Inflammatory macrophage treated with lipopolysaccharide for 4 hours (primary cell): Measurements from ENCODE around the gene LMF1.
"Not testable (repeated sequence)": the region's sequence is repeated elsewhere in the genome, so short reads cannot be mapped to it uniquely, and the experiment has no call there.

ENCODE experiments used
- DNase-seq: peaks from one replicate; pipeline ENCODE4 v3.0.0-alpha.2; 2020

LMF1 gene

DNA sequence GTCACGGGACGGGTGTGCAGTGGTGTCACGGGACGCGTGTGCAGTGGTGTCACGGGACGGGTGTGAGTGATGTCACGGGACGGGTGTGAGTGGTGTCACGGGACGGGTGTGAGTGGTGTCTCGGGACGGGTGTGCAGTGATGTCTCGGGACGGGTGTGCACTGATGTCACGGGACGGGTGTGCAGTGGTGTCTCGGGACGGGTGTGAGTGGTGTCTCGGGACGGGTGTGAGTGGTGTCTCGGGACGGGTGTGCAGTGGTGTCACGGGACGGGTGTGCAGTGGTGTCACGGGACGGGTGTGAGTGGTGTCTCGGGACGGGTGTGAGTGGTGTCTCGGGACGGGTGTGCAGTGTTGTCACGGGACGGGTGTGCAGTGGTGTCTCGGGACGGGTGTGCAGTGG lies 111.8 kb downstream of the LMF1 start:
- DNase-seq = not testable (repeated sequence)

DNA sequence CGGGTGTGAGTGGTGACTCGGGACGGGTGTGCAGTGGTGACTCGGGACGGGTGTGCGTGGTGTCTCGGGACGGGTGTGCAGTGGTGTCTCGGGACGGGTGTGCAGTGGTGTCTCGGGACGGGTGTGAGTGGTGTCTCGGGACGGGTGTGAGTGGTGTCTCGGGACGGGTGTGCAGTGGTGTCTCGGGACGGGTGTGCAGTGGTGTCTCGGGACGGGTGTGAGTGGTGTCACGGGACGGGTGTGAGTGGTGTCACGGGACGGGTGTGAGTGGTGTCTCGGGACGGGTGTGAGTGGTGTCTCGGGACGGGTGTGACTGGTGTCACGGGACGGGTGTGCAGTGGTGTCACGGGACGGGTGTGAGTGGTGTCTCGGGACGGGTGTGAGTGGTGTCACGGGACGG lies 112.3 kb downstream of the LMF1 start:
- not testable (repeated sequence) for DNase-seq

DNA sequence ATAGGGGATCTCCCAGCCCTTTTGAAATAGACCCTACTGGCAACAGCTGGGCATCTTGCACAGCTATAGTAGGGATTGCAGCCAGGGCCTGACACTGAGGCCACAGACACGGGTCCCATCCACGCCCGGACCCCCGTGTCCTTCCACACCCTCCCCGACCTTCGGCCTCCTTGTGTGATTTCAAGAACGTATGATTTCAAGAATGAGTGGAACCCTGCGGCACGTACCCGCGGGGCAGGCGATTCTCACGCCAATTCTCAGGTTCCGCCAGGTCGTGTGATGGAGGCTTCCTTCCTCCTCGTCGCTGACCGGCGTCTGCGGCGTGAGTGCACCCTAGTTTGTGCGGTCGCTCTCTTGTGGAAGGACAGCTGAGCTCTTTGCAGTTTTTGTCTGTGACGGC lies 114.0 kb downstream of the LMF1 start:
- no peak for DNase-seq

DNA sequence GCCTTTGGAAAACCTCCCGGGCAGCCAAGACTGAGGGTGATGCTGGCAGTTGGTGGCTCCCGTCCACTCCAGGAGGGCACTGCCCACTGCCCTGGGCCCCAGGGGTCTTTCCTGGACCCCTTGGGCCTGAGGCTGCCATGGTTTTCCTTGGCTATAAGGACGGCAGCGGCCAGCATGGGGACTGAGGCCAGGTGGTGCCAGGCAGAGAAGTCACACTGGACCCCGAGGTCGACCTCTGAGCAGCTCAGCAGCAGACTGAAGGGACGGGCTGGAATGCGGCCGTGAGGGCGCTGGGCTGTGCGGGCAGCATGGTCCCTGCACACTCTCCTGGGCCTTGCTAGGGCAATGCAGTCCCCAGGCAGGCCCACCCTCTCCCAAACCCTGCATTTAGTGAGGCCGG lies 114.7 kb downstream of the LMF1 start:
- DNase-seq = no peak

DNA sequence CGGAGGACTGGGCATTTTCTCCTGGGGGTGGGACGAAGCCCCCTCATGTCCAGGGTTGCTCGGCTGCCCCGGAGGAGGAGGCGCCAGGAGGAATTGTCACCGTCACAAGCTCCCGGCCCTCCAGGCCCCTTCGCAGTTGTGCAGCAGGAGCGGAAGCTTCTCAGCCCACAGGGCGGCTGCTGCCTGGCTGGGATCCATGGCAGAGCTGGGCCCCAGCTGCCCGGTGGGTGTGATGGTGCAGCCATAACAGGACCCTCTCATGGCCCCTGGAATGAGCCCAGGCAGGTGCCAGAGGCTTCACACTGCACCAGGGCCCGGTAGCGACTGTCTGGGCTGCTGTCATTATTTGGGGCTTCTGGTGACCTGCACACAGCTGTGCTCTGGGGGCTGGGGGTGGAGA lies 115.3 kb downstream of the LMF1 start:
- no peak for DNase-seq

DNA sequence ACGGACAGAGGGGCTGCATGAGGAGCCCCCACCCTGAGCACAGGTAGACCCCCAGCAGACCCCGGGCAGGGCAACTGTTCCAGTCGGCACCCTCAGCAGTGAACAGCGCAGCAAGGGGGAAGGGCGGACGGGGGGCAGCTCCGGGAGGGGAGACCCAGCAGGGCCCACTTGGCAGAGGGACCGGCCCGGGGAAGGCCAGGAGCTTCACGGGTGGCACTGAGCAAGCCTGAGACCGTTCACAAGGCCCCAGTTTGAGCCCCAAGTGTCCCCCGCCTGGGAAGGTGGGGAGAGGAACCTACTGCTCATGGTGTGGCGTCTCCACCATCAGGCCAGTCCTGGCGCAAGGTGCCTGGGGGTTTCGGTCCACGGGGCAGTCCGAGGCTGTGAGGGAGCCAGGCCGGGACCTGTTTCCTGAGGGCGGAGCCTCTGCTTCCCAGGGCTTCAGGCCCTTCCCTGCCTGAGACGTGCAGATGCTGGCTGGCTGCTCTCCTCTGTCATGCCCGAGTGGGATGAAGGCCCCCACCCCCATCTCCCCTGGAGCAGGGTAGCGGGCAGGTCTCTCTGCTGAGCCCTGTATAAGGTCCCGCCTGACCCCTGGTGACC lies 115.9 kb downstream of the LMF1 start:
- DNase-seq = no peak

DNA sequence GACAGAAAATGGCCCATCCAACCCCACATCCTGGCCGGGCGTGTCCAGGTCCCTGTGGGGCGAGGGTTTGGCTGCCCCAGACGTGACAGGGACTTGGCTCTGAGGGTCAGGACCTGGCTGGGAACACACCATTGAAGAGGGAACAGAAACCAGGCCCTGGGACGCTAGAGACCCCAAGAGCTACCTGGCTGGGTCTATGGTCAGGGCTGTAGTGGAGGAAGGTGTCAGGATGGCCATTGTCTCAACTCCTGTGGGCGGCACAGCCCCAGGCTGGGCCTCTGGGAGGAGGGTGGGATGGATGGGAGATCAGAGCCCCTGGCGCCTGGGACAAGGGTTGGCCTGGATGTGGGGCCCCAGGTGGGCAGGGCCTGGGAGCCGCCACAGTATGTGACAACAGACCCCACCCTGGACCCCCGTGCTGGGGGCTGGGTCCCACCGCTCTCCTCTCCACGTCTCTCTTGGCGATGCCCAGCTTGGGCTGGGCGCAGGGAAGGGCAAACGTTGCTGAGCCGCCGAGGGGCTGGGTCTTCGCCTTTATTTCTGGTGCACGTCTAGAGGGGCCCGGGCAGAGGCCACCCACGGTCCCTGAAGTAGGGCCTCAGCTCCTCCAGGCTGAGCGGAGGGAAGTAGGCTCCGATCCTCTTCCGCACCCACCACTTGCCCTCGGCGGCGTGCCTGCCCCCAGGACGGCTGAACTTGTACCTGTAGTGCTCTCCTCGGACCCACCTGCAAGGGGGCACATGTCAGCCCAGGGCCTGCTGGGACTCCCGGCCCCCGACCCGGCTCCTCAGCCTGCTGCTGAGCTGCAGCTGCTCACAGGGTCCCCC lies 116.6 kb downstream of the LMF1 start:
- DNase-seq = no peak

DNA sequence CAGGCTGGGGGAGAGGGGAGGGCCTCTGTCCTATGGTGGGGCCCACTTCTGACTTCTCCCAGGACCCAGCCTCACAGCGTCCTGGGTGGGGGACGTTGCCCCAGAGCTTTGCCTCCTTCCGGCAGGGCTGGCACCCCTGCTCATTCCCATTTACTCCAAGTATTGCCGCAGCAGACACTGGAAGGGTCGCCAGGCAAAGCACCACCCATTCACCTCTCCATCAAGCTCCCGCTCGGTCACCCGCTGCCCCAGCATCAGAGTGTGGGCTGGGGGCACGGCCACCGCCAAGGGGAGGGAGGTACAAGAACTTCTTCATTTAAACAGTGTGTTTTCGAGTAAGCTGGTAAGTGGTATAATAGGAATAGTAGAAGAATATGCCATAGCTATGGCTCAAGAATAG lies 117.5 kb downstream of the LMF1 start:
- no peak for DNase-seq

DNA sequence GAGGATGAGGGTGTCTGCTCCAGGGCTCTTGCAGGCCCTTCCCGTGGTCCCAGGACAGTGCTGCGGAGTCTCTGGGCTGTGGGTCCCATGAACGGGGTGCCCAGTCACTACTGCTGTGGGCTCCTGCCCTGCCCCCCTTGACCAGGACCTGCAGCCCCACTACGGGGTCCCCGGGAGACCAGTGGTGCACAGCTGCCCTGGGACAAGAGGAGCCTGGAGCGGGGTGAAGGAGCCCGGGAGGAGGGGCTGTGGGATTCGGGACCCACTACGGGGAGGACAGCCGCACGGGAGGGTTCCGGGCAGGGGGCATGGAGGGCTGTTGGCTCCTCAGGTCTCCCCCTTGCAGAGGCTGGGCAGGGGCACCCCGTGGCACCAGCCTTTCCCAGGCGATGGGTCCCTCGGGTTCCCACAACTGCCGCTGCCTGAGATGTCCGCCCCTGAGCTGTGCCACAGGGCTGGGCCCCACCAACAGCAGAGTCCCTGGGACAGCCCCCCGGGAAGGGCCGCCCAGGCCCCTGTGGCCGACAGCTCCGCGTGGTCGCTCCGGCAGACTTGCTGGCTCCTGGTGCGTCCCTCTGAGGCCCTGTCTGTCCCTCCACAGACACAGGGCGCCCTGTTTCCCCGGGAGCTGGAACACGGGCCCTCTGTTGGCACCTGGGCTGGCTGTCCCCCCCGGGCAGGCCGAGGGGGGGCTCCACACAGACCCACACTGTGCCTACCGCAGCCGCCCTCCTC lies 118.2 kb downstream of the LMF1 start:
- no peak for DNase-seq

DNA sequence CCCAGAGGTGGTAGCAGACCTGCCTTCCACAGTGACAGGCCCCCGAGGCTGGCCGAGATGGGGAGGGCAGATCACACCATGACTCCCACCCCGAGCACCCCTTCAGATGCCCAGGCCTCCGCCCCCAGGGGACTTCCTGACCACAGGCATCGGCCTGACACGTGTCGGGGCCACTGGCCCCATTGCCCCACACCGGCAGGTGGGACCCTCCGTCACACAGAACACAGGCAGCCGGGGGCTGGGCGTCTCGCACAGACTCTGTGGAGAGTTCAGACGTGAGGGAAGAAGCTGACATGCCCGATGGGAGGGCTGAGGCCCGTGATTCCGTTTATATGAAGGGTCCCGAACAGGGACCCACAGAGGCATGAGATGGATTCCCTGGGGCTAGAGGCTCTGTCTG lies 118.9 kb downstream of the LMF1 start:
- no peak for DNase-seq

DNA sequence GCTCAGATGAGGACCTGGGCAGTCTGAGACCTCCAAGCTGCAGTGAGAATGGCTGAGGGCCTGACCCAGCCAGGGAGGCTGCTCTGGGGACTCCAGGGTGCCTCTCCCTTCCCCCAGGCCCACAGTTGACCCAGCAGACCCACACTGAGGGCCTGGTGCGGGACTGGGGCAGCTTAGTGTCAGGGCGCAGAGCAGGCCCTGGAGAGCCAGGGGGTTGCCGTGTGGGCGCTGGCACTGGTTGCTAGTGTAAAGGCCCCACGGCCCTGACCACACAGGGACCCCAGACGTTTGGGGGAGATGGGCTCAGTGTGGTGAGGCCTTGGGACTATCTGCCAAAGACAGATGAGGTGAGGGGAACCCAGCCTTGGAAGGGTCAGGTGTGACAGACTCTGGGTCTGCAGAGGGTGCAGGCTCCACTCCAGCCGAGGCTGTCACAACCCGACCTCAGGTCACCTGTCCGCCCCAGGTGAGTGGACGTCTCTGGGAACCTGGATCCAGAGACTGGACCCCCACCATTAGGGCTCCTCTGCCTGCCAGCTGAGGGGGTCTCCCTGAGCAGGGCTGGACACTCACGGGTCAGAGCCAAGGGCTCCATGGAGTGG lies 119.5 kb downstream of the LMF1 start:
- DNase-seq = no peak

DNA sequence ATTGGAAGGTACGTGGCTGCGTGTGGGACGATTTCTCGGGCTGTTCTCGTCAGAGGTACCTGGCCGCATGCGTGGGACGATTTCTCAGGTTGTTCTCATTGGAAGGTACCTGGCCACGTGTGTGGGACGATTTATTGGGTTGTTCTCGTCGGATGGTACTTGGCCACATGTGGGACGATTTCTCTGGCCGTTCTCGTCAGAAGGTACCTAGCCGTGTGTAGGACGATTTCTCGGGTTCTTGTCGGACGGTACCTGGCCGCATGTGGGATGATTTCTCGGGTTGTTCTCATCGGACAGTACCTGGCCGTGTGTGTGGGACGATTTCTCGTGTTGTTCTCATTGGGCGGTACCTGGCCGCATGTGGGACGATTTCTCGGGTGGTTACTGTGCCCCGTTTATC lies 120.1 kb downstream of the LMF1 start:
- no peak for DNase-seq

DNA sequence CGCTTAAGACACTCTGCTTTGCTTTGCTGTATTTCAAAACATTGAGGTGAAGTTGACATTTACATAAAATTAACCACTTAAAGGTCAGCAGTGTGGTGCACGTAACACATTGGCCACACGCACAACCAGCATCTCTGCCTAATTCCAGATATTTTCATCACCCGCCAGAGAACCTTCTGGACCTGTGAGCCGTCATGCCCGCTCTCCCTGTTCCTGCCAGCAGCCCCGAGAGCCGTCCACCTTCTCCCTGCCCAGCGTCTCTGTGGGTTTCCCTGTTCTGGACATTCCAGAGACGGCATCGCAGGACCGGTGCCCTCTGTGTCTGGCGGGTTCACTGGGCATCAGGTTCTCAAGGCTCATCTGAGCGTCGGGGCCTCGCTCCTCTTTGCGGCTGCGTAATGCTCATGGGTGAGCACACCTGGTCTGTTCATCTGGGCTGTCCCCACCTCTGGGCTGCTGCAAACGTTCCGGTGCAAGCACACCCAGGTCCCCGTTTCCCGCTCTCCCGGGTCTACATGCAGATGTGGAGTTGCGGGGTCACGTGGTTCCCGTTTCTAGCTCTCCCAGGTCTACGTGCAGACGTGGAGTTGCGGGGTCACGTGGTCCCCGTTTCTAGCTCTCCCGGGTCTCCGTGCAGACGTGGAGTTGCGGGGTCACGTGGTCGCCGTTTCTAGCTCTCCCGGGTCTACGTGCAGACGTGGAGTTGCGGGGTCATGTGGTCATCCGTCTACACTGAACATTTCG lies 122.1 kb downstream of the LMF1 start:
- no peak for DNase-seq

DNA sequence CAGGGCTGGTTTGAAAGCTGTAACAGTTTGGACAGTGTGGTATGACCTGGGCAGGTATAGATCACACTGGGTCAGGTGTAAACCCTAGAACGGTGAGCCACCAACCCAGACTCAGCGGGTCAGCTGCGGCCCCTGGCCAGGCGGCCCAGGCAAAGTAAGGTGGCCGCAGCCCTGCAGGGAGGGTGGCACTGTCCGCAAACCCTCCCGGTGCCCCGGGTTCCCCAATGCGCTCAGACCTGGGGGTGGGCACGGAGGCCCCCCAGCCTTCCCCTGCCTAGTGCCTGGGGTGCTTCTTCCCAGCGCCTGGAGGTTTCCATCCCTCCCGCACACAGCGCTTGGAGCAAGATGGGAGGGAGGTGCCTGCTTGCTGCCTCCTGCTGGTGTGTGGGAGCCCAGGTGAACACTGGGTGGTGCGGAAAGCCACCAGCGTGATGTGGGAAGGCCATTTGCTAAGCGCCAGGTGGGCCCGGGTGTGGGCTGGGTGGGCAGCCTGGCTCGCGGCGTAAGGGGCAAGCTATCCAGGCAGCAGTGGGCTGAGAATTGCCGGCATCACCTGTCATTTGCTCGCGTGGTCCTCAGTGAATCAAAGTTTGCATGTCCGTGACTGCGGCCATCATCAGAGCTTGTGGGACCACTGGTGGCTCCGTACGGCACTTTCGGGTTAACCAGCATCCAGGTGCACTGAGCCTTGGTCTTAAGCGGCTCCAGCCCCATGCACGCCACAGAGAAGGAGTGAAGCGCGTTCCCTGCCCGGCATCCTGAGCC lies 122.9 kb downstream of the LMF1 start:
- DNase-seq = no peak

DNA sequence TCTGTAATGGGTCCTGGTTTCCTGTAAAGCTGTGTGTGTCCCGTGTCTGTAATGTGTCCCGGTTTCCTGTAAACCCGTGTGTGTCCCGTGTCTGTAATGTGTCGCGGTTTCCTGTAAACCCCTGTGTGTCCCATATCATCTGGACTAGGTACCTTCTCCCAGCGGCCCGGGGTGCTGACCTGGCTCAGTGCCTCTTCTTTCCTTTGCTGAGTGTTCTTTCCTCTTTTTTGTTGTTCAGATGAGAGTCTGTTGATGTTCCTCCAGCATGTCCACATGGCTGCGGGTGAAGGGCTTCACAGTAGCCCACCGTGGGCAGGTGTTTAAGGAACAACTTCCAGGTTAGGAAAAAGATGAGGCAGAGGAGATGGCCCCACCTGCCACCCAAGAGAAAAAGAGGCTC lies 123.6 kb downstream of the LMF1 start:
- no peak for DNase-seq

DNA sequence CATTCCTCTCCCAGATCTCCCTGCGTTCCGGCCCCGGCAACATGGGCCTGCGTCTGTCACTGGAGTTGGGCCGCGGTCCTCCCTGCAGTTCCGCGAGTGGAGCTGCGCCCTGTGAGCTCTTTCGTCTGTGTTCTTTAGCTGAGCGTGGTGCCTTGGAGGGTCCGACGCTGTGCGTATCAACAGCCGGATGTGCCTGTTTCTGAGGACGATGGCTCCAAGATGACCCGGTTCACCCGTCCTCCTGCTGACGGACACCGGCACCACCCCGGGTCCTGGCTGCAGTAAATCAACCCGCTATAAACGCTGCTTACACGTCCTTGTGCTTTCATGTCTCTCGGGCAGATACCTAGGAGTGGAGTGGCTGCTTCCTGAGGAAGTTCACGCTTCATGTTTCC lies 125.4 kb downstream of the LMF1 start:
- no peak for DNase-seq

DNA sequence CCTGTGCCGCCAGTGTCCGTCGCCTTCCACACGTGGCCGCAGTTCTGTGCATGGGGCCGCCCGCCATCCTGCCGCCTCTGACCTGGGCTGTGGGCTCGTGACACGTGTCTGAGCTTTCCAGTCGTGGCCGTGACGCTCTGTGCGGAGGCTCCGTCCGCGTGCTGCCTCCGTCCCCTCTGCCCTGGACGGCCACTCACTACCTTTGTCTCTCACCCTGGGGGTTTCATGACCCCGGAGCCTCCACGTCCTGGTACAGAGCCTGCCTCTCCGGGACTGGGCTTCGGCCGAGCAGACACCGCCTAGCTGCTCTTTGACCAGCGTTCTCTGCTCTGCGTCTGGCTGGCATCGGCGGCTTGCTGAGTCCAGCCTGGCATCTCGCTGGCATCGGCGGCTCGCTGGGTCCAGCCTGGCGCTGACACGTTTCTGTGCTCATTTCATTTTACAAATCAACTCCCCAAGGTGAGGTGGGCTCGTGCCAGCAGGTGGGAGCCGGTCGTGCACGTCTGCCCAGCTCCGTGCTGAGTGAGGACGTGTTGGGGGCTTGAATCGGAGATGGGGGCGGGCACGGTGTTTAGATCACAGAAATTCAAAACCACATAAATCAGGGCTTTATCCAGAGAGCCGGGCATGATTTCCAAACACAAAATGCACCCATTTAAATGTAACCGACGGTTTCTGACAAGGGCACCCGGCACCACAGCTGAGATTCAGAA lies 126.0 kb downstream of the LMF1 start:
- DNase-seq = no peak

DNA sequence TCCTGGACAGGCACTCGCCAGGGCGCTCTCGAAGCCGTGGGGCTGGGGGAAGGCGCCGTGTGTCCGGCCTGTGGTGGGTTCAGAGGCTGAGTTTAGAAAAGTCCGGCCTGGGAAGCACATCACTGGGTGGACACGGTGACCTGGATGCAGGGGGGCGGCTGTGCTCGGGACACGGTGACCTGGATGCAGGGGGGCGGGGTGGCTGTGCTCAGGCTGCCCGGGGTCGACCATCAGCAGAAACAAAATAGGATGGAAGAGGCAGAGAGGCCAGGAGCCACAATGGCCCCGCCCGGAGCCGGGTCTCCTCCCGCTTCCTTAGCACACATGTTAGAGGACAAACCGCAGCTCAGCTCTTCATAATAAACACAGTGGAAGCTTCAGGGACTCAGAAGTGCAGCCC lies 127.0 kb downstream of the LMF1 start:
- DNase-seq = no peak

DNA sequence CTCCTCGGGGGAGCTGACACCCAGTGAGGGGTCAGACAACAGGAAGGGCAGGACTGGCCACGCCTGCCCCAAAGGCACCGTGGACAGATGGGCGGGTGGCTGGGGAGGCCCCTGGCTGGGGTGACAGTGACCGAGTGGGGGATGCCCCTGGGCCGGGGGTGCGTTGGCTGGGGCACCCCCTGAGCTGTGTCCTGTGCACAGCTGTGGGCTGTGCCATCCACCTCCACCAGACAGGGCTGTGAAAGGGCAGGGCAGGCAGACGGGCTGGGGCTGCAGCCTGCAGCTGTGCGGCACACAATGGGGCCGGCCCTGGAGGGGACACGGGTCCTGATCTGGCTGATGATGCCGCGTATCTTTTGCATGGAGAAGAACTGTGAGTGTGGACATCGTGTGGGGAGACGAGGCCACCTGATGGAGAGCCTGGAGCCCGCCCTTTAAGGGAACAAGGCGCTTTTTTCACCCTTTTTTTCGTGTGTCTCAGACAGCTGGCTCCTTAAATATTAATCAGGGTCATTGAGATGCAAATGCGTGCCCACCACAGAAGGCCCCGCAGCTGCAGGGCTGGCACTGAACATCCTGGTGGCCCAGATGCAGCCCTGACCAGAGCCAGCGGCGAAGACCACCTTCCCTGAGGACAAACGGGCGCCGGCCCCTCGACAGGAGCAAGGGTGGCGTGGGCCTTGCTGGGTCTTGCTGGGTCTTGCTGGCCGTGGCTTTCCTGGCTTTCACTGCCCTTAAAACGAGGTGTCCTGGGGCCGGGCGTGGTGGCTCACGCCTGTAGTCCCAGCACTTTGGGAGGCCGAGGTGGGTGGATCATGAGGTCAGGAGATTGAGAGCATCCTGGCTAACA lies 127.8 kb downstream of the LMF1 start:
- DNase-seq = no peak

DNA sequence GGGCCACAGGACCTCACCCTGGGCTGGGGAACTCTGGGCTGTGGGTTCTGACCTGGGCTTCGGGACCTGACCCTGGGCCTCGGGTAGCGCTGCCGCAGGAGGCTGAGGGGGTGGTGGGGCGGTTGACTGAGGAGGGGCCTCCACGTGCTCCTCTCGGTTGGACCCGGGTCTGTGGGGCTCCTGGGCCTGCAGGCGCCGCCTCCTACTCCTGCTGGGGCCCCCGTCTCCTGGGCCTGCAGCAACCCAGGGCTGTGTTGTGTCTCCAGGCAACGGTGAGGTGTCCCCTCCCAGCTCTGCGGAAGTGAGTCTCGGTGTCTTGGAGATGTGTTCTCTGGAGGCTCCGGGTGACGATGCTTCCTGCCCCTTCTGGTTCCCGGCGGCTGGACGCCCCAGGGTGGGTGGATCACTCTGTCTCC lies 128.7 kb downstream of the LMF1 start:
- DNase-seq = no peak
